ENCODE results near the gene ALDH3B1.
A peak's percentile ranks its signal among the peaks of the same experiment; 100 is the strongest.

The ALDH3B1 gene

GRCh38 chr11:68022531-68022930, 12.4 kb downstream of the ALDH3B1 start:
- no peaks in the 10 kb centered on the region for H3K36me3 ChIP-seq (ENCODE audit: control insufficient read depth, insufficient read depth, low read length)
- no peak for DNase-seq (ENCODE audit: low read depth, low spot score)
- H3K4me1 ChIP-seq (ENCODE audit: control insufficient read depth, insufficient read depth, low read length): no peaks in the 10 kb centered on the region
- no peaks in the 10 kb centered on the region for H3K9me3 ChIP-seq (ENCODE audit: control insufficient read depth, insufficient read depth, low read length)
- H3K27me3 ChIP-seq (ENCODE audit: control insufficient read depth, insufficient read depth, low read length): no peaks in the 10 kb centered on the region
- no peak overlapping the region for H3K27ac ChIP-seq (ENCODE audit: low read length)
- no CpG with 5 or more reads among the region's 13 CpGs for WGBS (ENCODE audit: insufficient coverage, insufficient read length)
- no peak overlapping the region for H3K4me3 ChIP-seq (ENCODE audit: low read length)

- Histone ChIP-seq H3K4me1 (ENCODE audit: control insufficient read depth, insufficient read depth, low read length) (no peaks in the 10 kb centered on the region; the same call in 1 of the 2 replicates), H3K36me3 (ENCODE audit: control insufficient read depth, insufficient read depth, low read length) (no peaks in the 10 kb centered on the region), H3K27me3 (ENCODE audit: control insufficient read depth, insufficient read depth, low read length) (no peaks in the 10 kb centered on the region), H3K27ac (ENCODE audit: low read length) (no peak overlapping the region), H3K4me3 (ENCODE audit: low read length) (no peak overlapping the region), H3K9me3 (ENCODE audit: control insufficient read depth, insufficient read depth, low read length) (no peaks in the 10 kb centered on the region)
- no peak for DNase-seq (ENCODE audit: low read depth, low spot score)
- WGBS (ENCODE audit: insufficient coverage, insufficient read length): no CpG with 5 or more reads among the region's 5 CpGs
These were observed 14.4 kb downstream of the ALDH3B1 start for GRCh38 chr11:68024508-68024907.

GRCh38 chr11:68025047-68025446, 14.9 kb downstream of the ALDH3B1 start:
- no peaks in the 10 kb centered on the region for H3K27me3 ChIP-seq (ENCODE audit: control insufficient read depth, insufficient read depth, low read length)
- no peak for DNase-seq (ENCODE audit: low read depth, low spot score)
- H3K4me3 ChIP-seq (ENCODE audit: low read length): no peak overlapping the region
- H3K4me1 ChIP-seq (ENCODE audit: control insufficient read depth, insufficient read depth, low read length): no peaks in the 10 kb centered on the region; the same call in 1 of the 2 replicates
- no peak overlapping the region for H3K27ac ChIP-seq (ENCODE audit: low read length)
- H3K36me3 ChIP-seq (ENCODE audit: control insufficient read depth, insufficient read depth, low read length): no peaks in the 10 kb centered on the region
- no CpG with 5 or more reads among the region's 5 CpGs for WGBS (ENCODE audit: insufficient coverage, insufficient read length)
- H3K9me3 ChIP-seq (ENCODE audit: control insufficient read depth, insufficient read depth, low read length): no peaks in the 10 kb centered on the region

GRCh38 chr11:68026391-68027105, 16.4 kb downstream of the ALDH3B1 start:
- H3K27ac ChIP-seq (ENCODE audit: low read length): no peak overlapping the region
- no peaks in the 10 kb centered on the region; the same call in 1 of the 2 replicates for H3K4me1 ChIP-seq (ENCODE audit: control insufficient read depth, insufficient read depth, low read length)
- H3K36me3 ChIP-seq (ENCODE audit: control insufficient read depth, insufficient read depth, low read length): no peaks in the 10 kb centered on the region
- H3K4me3 ChIP-seq (ENCODE audit: low read length): no peak overlapping the region
- no peak for DNase-seq (ENCODE audit: low read depth, low spot score)
- no CpG with 5 or more reads among the region's 18 CpGs for WGBS (ENCODE audit: insufficient coverage, insufficient read length)
- no peaks in the 10 kb centered on the region for H3K9me3 ChIP-seq (ENCODE audit: control insufficient read depth, insufficient read depth, low read length)
- H3K27me3 ChIP-seq (ENCODE audit: control insufficient read depth, insufficient read depth, low read length): no peaks in the 10 kb centered on the region

- Histone ChIP-seq H3K4me3 (ENCODE audit: low read length) (no peak overlapping the region), H3K4me1 (ENCODE audit: control insufficient read depth, insufficient read depth, low read length) (no peaks in the 10 kb centered on the region; the same call in 1 of the 2 replicates), H3K9me3 (ENCODE audit: control insufficient read depth, insufficient read depth, low read length) (no peaks in the 10 kb centered on the region), H3K27me3 (ENCODE audit: control insufficient read depth, insufficient read depth, low read length) (no peaks in the 10 kb centered on the region), H3K36me3 (ENCODE audit: control insufficient read depth, insufficient read depth, low read length) (peaks cover 7% of the 10 kb centered on the region; the same call in 1 of the 2 replicates), H3K27ac (ENCODE audit: low read length) (no peak overlapping the region)
- DNase-seq (ENCODE audit: low read depth, low spot score): no peak
- no CpG with 5 or more reads among the region's 21 CpGs for WGBS (ENCODE audit: insufficient coverage, insufficient read length)
These were observed 17.5 kb downstream of the ALDH3B1 start for GRCh38 chr11:68027667-68028066.

GRCh38 chr11:68028802-68029545, 18.8 kb downstream of the ALDH3B1 start:
- no peak overlapping the region for H3K27ac ChIP-seq (ENCODE audit: low read length)
- no peak for DNase-seq (ENCODE audit: low read depth, low spot score)
- H3K36me3 ChIP-seq (ENCODE audit: control insufficient read depth, insufficient read depth, low read length): peaks cover 20% of the 10 kb centered on the region
- H3K9me3 ChIP-seq (ENCODE audit: control insufficient read depth, insufficient read depth, low read length): no peaks in the 10 kb centered on the region
- no peaks in the 10 kb centered on the region for H3K27me3 ChIP-seq (ENCODE audit: control insufficient read depth, insufficient read depth, low read length)
- no peak overlapping the region for H3K4me3 ChIP-seq (ENCODE audit: low read length)
- no peaks in the 10 kb centered on the region; the same call in 1 of the 2 replicates for H3K4me1 ChIP-seq (ENCODE audit: control insufficient read depth, insufficient read depth, low read length)
- no CpG with 5 or more reads among the region's 12 CpGs for WGBS (ENCODE audit: insufficient coverage, insufficient read length)

GRCh38 chr11:68030318-68031143, 20.4 kb downstream of the ALDH3B1 start, which contains the start of gene NDUFS8:
Gene NDUFS8 (plus strand): TSS chr11:68030681. CDS start chr11:68032152, 1,471 bp downstream.
- WGBS (ENCODE audit: insufficient coverage, insufficient read length): no CpG with 5 or more reads among the region's 56 CpGs
- peak; percentile 97 for DNase-seq (ENCODE audit: low read depth, low spot score)
- peaks cover 23% of the 10 kb centered on the region for H3K36me3 ChIP-seq (ENCODE audit: control insufficient read depth, insufficient read depth, low read length)
- no peaks in the 10 kb centered on the region for H3K27me3 ChIP-seq (ENCODE audit: control insufficient read depth, insufficient read depth, low read length)
- no peaks in the 10 kb centered on the region for H3K9me3 ChIP-seq (ENCODE audit: control insufficient read depth, insufficient read depth, low read length)
- no peak within 1 kb of the TSS for H3K27ac ChIP-seq (ENCODE audit: low read length)
- peak within 1 kb of the TSS; percentile 92; the same call in 1 of the 2 replicates for H3K4me3 ChIP-seq (ENCODE audit: low read length)
- H3K4me1 ChIP-seq (ENCODE audit: control insufficient read depth, insufficient read depth, low read length): no peaks in the 10 kb centered on the region; the same call in 1 of the 2 replicates

GRCh38 chr11:68031144-68031464, 21.0 kb downstream of the ALDH3B1 start:
- WGBS (ENCODE audit: insufficient coverage, insufficient read length): no CpG with 5 or more reads among the region's 10 CpGs
- no peaks in the 10 kb centered on the region for H3K27me3 ChIP-seq (ENCODE audit: control insufficient read depth, insufficient read depth, low read length)
- H3K4me3 ChIP-seq (ENCODE audit: low read length): peak overlapping the region; percentile 92; the same call in 1 of the 2 replicates
- DNase-seq (ENCODE audit: low read depth, low spot score): no peak
- H3K4me1 ChIP-seq (ENCODE audit: control insufficient read depth, insufficient read depth, low read length): no peaks in the 10 kb centered on the region; the same call in 1 of the 2 replicates
- H3K9me3 ChIP-seq (ENCODE audit: control insufficient read depth, insufficient read depth, low read length): no peaks in the 10 kb centered on the region
- peaks cover 23% of the 10 kb centered on the region for H3K36me3 ChIP-seq (ENCODE audit: control insufficient read depth, insufficient read depth, low read length)
- H3K27ac ChIP-seq (ENCODE audit: low read length): no peak overlapping the region

GRCh38 chr11:68032003-68032402, 21.9 kb downstream of the ALDH3B1 start:
- DNase-seq (ENCODE audit: low read depth, low spot score): no peak
- Histone ChIP-seq H3K4me3 (ENCODE audit: low read length) (no peak overlapping the region), H3K4me1 (ENCODE audit: control insufficient read depth, insufficient read depth, low read length) (no peaks in the 10 kb centered on the region; the same call in 1 of the 2 replicates), H3K27ac (ENCODE audit: low read length) (no peak overlapping the region), H3K9me3 (ENCODE audit: control insufficient read depth, insufficient read depth, low read length) (no peaks in the 10 kb centered on the region), H3K36me3 (ENCODE audit: control insufficient read depth, insufficient read depth, low read length) (peaks cover 26% of the 10 kb centered on the region), H3K27me3 (ENCODE audit: control insufficient read depth, insufficient read depth, low read length) (no peaks in the 10 kb centered on the region)
- WGBS (ENCODE audit: insufficient coverage, insufficient read length): no CpG with 5 or more reads among the region's 9 CpGs
